Astrocyte (in vitro differentiated cells and primary cell): Measurements from ENCODE around the gene ARIH2.

Source experiments
- EZH2 ChIP-seq: IDR thresholded peaks from 2 replicates; pipeline ENCODE4 v1.6.1; 2012; ENCODE audit warnings: mild to moderate bottlenecking, low read length, inconsistent platforms; ENCODE audit not compliant: insufficient read depth
- TF ChIP-seq, protein P1 (sequence below): IDR thresholded peaks from 2 replicates; pipeline ENCODE4 v1.5.1; 2011; ENCODE audit warnings: low read depth, mild to moderate bottlenecking, inconsistent platforms, low read length, moderate library complexity; ENCODE audit not compliant: insufficient read depth

DNA sequence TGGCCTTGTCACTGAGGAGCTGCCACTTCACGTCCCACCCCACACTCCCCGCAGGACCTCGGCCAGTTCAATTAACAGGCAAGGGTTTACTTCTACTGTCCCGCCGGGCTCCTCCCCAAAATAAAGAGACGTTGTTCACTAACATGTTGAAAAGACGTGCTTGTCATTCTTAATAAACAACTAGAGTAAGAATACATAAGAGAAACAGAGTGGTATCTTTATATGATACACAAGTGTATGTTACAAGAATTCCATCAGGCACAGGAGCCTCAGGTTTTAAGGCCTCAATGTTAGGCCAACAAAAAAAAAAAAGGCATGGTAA, 110.9 kb downstream of the ARIH2 start:
- TF ChIP-seq, protein P1, sequence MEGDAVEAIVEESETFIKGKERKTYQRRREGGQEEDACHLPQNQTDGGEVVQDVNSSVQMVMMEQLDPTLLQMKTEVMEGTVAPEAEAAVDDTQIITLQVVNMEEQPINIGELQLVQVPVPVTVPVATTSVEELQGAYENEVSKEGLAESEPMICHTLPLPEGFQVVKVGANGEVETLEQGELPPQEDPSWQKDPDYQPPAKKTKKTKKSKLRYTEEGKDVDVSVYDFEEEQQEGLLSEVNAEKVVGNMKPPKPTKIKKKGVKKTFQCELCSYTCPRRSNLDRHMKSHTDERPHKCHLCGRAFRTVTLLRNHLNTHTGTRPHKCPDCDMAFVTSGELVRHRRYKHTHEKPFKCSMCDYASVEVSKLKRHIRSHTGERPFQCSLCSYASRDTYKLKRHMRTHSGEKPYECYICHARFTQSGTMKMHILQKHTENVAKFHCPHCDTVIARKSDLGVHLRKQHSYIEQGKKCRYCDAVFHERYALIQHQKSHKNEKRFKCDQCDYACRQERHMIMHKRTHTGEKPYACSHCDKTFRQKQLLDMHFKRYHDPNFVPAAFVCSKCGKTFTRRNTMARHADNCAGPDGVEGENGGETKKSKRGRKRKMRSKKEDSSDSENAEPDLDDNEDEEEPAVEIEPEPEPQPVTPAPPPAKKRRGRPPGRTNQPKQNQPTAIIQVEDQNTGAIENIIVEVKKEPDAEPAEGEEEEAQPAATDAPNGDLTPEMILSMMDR: no peak
- TF ChIP-seq EZH2: no peak
